HG02938 (cell line): ENCODE measurements around the gene SLC13A4.
"Not testable (repeated sequence)": the region's sequence is repeated elsewhere in the genome, so short reads cannot be mapped to it uniquely, and the experiment has no call there.

Experiments
- ATAC-seq: cut with Tn5 transposase; IDR thresholded peaks from one replicate; pipeline ENCODE4 v1.9.1; 2021; ENCODE audit warnings: mild to moderate bottlenecking, moderate library complexity; ENCODE audit not compliant: unreplicated experiment

The SLC13A4 gene

DNA sequence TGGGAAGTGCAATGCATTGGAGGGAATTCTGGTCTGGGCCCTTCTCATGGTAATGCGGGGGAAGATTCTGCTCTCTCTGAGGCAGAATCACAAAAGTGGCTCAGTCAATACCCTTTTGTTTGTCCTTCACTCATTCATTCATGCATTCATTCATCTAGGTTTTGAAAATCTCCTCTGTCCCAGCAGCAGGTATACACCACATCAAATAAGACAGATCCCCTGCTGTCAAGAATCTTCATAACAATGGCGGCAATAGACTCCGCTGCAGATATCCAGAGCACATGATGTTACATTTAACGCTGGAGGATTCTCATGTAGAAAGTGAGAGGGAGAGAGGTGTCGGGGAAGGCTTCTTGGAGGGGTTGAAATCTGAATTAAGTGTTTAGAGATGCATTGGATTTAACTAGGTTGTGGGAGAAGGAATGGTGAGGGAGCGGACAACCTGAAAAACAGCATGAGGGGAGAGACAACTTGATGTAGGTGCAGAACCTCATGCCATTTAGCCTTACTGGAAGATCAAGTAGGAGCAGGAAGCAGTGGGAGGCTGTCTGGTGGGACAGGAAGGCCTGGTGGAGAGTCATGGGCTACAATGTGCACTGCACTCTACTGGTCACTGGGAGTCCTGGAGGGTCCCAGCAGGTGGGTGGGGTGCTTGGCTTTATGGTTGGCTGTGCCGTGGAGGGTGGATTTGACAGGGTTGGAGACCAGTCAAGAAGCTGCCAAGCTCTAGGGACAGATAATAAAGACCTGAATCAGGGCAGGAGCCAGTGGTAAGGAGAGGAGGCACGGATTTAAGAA lies 25.8 kb upstream of the SLC13A4 start:
- ATAC-seq = no peak

DNA sequence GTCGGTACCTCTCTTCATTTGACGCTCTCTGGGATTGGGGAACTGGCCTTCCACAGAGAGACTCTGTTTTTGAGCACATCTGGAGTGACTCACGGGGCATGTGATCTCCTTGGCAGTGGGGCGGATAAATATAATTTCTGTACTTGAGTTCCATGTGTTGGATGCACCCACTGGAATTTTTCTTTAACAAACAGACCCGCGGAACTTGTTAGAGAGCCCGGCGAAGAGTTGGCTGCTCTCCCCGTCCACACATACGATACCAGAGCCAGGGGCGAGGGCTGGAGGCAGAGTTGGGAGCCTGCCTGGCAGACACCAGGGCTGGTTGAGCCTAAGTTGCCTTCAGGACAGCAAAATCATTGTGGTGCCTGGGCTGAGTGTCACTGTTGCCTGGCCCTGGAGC lies 20.8 kb upstream of the SLC13A4 start, which contains the start of gene FAM180A:
Gene FAM180A (minus strand): TSS at position 44 of the 400 bp plus-strand sequence. CDS start 233 bp downstream, outside the sequence.
- no peak for ATAC-seq

DNA sequence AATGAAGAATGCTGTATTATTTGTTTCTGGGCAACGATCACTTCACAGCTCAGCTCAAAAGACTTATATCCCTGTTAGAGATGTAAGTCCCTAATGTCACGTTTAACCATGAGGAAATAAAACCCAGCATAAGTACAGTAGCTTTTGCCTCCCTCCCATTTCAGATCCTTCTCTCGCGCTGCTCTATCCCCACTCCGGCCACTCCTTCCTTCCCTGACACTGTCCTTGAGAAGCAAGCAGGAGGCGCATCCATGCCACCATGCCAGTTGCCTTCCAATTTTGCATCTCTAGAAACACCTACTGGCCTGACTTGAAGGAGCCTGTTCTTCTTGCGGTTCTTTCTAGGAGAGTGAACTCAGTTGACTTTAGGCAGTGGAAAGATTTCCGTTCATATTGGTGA lies 19.4 kb upstream of the SLC13A4 start:
- no peak for ATAC-seq

DNA sequence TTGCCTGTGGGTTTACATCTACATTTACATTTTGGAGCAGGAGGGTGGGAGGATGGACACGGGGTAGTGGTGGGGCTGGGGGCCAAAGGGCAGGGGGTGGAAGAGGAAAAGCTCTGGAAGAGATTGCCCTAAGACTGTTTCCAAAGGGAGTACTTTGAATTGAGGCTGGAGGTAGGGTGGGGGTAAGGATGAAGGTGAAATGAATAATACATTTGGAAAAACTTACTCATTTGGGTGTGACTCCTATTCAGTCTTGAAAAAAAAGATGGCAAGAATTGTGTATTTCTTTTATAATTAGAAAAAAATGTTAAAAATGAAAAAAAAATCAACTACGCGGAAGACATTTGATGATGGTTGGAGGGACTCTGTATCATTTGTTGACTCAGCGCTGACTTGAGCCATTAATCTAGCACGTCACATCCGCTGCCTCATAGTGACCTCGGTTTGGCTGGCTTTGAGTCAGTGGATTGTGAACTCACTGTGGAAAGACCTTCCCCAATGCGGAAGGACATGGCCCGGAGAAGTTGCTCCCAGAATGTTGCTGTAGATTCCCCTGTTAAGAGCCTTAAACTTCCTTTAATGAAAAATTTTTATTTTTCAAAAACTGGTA lies 17.8 kb upstream of the SLC13A4 start:
- ATAC-seq = no peak

DNA sequence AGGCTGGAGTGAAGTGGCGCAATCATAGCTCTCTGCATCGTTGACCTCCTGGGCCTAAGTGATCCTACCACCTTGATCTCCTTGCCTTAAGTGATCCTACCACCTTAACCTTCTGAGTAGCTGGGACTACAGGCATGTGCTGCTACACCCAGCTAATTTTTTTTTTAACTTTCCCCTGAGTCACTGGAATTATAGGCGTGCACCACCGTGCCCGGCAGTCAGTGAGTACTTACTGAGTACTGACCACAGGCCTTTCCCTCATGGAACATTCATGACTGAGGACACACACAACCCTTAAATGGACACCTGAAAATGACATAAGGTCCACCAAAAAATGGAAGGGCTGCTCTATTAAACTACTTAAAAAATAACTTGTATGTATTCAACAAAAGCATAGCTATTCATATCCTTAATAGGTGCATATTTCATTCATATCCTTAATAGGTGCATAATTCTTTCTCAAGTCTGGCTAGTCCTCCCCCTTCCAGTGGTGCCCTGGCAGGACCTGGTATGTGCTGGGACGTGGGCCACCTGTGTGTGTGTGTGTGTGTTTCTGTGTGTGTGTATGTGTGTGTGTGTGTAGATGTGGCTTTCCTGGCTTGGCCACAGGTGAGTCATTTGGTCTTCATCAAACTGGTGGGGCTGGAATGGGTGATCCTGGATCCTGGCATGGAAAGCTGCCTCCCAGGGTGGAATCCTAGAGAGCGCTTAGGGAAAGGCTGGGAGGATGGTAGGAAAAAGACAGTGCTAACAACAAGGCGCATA lies 17.1 kb upstream of the SLC13A4 start:
- ATAC-seq = no peak

DNA sequence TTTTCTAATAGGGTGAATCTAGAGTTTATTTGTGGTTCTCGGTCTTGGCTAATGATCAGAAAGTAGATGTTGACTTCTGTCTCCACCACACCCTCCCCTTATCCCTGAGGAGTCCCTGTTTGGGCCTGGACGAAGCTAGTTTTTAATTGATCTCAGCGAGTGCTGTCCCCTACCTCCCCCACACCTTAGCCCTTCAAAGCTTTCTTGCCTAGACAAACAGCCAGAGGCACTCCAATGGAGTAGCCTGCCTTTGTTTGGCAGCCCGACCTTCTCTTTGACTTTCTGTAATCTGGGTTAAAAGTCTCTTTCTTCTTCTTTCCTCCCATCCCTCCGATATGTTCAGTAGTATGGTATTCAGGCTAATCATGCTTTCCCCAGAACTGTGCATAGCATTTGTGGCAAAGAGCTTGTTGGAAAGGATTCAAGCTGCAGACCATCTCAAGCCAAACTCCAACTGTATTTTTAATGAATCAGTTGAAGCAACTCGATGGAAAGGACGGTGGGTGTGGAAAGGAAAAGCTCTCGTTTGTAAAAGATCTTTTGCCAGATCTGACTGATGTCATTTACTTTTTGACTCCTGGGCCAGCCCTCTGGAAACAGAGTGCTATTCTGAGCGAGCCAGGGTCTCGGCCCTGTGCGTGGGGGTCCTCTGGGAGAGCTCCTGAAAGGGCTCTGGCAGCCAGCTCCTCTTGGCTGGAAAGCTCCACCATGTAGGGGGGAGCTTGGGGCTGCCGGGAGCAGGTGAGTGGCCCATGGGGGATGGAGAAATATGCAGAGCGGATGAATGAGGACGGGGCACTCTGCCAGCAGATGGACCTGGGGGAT lies 16.1 kb upstream of the SLC13A4 start:
- no peak for ATAC-seq

DNA sequence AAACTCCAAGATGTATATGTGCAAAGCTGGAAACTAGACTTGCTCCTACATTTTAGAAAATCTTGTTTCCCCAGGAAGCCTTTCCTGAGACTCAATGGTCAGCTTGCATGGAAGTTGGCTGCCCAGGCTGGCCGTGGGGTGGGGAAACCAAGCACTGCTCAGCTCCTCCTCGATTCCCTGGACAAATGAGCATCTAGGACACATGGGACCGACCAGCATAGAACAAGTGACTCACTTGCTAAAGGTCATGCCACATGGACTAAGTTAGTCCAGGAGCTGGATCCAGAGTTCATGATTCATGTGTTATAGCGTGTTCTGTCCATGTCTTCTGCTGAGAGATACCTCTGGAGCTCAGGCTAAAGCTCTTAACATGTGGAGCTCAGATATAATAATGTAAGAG lies 14.4 kb upstream of the SLC13A4 start:
- ATAC-seq = no peak

DNA sequence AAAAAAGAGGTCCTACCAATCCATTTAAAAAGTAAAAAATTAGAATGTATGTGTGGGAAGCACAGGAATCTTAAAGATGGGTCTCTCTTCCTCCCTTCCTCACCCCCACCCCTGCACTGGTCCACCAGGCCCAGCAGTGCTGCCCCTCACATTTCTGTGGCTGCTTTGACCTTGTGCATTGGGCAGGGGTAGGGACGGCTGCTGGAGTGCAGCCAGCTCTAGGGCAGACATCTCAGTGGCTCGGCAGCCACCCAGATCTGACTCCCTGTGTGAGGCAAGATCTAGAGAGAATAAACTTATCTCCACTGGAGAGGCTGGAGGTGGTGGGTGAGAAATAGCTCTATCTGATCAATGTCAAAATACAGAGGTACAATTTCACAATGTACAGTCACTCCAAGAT lies 13.9 kb upstream of the SLC13A4 start:
- ATAC-seq = no peak

DNA sequence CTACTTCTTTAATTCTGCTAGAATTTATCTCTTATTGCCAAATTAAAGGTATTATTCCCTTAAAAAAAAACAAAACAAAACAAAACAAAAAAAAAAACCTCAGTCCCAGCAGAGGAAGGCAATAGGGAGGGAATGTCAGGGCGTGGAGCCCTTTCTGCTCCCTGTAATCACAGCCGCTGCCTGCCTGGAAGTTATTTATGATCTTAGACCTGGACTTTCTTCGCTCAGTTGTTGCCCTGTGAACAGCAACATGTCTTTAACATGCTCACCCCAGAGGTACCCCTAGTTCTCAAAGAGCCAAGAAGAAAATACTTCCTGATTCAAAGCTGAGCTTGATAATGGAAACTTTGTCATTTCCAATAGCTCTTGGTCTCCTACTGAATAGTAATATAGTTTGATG lies 12.9 kb upstream of the SLC13A4 start:
- ATAC-seq = no peak

DNA sequence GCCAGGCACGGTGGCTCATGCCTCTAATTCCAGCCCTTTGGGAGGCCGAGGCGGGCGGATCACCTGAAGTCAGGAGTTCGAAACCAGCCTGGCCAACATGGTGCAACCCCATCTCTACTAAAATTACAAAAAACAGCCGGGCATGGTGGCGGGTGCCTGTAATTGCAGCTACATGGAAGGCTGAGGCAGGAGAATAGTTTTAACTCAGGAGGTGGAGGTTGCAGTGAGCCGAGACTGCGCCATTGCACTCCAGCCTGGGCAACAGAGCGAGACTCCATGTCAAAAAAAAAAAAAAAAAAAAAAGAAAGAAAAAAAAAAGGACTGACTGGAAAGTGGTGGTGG lies 9.3 kb upstream of the SLC13A4 start:
- not testable (repeated sequence) for ATAC-seq

DNA sequence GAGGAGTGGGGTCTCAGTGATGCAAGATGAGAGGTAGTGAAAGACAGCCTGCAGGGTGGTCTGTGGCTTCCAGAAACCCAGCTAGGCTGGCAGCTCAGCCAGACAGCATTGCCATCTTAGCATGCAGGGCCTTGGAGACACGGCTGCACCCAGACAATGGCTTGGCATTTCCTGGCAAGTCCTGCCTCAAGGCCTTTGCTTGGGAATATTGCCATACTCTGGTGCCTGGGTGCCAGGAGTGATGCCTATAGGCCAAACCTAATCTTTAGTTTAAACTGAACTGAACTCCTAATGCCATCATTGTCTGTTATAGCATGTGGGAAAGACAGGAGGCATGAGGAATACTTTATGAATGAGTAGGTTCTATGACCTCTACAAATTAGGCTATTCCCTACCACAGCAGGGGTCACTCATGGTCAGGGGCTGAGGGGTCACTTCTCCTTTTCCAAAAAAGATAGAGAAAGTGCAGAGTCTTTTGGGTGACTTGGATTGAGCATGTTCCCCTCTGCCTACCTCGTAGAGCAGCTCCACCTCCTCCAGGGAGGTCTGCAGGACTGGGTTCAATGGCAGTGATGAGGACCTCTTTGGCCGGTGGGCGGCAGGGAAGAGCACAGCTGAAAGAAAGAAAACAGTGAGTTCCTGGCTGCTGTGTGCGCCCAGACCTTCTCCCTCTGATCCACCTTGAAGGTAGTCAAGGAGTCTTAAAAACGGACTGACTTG lies 8.8 kb upstream of the SLC13A4 start:
- no peak for ATAC-seq

DNA sequence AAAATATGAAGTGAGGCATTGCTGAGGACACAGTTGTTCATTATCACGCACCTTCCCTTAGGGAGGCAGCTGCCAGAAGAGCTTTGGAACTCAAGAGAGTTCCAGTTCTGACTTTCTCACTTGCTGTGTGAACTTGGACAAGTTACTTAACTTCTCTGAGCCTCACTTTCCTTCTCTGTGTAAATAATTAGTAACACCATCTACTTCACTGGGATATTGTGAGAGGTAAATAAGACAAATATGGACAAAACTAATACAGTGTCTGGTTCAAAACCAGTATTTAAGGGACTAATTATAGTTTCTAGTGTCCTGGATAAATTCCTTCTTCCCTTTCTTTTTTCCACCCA lies 6.3 kb upstream of the SLC13A4 start:
- no peak for ATAC-seq

DNA sequence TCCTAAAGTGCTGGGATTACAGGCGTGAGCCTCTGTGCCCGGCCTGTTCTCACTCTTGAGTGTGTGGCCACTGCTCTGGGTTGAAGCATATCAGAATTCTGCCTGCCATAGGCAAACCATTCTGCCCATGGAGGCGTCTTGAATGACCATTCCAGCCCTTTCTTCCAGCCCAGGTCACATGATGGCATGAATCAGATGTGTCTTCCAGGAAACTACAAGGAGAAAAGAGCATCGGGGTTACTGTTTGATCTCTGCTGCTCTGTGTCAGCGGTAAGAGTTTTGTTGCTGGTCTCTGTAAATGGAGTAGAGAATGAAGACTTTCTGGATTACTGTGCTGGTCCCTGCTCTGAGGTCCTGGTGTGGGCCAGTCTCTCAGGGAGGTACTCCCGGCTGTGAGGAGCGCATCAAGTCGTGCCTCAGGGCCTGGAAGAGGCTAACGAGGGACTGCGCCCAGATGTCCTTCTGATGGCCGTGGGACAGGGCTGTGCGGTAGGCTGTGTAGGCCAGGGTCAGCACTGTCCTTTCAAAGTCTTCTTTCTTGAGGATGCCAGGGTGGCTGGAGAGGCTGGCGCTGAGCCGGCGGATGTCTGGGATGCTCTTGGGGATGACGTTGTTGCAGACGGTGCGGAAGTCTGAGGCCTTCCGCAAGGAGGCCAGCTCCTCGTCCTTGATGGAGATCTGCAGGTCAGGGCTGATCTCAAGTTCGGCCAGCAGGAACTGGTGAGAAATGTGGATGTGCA lies 5.8 kb upstream of the SLC13A4 start:
- no peak for ATAC-seq

DNA sequence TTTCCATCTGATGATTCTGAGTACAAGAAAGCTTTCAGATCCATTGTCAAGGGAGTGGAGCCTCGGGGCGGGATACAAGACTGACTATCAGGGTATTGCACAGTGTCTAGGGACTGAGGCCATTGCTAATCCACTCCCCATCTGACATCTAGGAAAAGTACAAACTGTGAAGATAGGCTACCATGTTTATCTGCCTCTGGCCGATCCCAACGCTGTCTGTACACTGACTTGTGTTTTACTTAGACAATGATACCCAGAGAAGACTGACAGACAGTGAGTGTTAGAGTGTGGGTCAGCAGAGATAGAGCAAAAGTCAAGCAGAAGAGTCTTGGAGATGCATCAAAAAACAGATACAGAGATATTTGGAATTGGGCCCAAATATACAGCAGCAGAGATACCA lies 3.1 kb upstream of the SLC13A4 start:
- no peak for ATAC-seq

DNA sequence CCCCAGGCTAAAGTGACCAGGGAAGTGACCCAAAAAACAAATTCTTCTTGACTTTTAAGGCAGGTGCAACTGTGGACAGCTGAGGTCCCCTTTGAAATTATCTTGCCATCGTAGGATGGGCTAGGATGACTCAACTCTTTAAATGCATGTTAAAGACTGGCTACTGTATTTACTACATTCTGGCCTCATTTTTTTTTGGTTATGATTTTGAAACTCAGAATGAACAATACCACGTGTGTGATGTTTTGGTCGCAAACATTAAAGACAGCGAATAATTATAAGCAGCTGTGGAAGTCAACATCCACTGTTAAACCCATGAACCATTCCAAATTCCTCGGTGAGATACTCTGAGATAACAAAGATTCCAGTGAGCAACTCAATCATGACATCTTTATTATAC lies 1.2 kb upstream of the SLC13A4 start:
- no peak for ATAC-seq

DNA sequence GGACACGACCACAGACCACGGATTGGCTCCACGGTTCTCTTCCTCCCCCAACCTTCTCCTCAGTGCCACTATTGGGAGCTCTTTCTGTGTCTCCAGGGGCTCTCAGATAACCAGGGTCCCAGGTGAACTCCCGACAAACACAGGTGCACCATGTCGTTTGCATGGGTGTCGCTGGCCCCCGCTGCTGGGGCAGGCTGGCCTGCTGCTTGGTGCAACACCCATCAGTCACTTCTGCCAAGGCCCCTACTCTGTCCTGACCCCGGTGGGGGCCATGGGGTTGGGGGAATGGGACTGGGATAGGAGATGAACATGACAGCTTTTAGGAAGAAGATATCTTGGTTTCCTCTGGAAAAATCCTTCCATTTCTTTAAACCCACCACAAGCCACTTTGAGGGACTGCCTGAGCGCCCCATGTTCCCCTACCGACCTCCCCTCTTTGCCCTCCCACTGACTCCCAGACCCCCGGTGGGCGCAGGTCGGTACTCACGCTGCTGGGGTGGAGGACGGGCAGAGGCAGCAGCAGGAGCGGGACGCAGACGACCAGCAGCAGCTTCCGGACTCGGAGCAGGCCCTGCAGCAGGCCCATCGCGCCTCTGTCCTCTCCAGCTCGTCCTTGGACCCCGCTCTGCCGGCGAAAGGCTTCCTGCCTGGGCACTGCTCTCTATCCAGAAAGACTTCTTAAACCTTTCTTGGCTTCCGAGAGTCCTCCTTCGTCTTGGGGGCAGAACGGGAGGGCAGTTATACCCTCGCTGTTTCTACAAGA lies 894 bp downstream of the SLC13A4 start:
- no peak for ATAC-seq

DNA sequence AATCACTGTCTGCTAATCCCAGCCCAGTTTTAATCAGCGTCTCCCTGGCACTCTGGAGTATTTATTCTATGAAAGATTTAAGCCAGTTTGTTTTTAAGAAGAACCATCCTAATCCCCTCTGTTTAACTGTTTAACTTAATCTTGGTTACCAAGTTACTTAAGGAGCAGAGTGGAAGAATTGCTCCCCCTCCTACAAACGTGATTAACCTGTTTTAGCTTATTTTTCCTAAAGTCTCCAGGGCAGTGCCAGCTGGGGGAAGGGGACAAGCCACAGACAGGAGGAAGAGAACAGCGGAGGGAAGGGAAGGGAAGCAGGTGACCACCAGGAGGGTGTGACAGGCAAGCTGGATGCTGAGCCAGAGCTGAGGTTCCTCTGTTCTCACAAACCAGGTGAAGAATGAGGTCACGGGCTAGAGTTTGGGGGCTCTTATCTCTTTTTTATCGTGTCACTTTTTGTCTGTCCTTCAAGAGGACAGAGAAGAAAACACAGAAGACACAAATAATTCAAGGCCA lies 1.7 kb downstream of the SLC13A4 start:
- ATAC-seq = no peak

DNA sequence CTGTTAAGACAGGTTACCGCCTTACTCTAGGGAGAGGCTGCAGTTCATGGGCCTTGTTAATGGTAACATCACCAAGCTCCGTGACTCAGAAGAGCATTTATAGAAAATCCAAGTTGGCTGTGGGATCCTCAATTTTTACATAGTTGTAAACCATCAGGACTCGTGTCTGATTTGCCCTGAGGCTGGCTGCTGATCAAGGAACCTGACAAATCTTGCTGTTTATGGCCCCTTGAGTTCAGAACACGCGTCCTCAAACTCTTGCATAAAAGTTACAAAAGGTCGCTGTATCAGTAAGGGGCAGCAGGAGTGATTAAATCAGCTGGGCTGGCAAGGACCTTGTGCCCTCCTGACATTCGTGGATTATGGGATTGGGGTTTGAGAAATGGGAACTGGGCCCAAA lies 4.6 kb downstream of the SLC13A4 start:
- ATAC-seq = no peak
